ENCODE results near the gene CIP2A.

DNA sequence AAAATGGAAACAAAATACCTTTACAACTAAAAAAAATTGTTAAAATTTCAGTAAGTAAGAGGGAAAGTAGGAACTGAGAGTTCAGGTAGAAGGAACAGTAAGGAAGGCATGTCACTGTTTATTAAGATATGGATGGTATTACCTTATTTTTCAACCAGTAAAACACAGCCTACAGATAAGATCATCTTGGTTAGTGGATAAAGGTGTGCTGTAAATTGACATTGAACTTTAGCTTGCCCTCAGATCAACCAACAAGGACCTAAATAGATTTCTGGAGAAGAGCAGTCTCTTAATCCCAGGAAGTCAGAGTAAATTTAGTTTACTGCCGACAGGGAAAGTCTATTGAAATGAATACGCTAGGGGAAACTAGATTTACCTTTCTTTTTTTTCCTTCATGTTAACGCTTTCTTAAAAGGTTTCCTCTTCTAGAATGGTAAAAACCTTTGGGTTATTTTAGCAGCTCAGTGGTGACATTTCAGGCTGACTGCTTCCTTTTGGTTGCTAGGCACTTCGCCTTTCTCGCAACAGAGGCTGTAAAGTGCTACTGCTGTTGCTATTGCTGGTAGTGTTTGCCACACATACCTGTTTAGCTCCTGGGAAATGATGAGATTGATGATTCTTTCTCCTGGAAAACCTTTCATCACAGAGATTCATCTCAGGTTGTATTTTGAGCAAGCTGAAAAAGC lies 13.2 kb upstream of the CIP2A start:
- TF ChIP-seq POLR2A (IDR thresholded peaks at IDR 0.05): no peak
- TF ChIP-seq, protein P1, sequence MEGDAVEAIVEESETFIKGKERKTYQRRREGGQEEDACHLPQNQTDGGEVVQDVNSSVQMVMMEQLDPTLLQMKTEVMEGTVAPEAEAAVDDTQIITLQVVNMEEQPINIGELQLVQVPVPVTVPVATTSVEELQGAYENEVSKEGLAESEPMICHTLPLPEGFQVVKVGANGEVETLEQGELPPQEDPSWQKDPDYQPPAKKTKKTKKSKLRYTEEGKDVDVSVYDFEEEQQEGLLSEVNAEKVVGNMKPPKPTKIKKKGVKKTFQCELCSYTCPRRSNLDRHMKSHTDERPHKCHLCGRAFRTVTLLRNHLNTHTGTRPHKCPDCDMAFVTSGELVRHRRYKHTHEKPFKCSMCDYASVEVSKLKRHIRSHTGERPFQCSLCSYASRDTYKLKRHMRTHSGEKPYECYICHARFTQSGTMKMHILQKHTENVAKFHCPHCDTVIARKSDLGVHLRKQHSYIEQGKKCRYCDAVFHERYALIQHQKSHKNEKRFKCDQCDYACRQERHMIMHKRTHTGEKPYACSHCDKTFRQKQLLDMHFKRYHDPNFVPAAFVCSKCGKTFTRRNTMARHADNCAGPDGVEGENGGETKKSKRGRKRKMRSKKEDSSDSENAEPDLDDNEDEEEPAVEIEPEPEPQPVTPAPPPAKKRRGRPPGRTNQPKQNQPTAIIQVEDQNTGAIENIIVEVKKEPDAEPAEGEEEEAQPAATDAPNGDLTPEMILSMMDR (IDR thresholded peaks at IDR 0.05): no peak
